GM12872 (cell line): ENCODE results near the gene TCEAL3.

ENCODE experiments used
- TF ChIP-seq, protein P1 (sequence below): IDR thresholded peaks from 3 replicates; pipeline ENCODE4 v1.5.1; 2011; ENCODE audit warnings: low read depth, mild to moderate bottlenecking, low read length, moderate library complexity; ENCODE audit not compliant: insufficient read depth

The TCEAL3 gene

DNA sequence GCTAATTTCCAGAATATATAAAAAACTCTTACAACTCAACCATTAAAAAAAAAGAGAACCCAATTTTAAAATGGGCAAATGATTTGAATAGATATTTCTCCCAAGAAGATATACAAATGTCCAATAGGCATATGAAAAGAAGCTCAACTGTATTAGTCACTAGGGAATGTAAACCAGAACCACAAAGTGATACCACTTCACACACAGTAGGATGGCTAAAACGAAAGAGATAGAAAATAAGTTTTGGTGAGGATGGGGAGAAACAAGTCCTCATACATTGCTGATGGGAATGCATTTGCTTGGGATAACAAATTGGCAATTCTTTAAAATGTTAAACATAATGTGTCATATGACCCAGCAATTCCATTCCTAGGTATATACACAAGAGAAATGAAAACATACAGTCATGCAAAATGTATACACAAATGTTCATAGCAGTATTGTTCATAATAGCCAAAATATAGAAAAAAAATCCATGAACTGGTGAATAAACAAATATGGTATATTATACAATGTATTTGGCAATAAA, 5.7 kb downstream of the TCEAL3 start:
- TF ChIP-seq, protein P1, sequence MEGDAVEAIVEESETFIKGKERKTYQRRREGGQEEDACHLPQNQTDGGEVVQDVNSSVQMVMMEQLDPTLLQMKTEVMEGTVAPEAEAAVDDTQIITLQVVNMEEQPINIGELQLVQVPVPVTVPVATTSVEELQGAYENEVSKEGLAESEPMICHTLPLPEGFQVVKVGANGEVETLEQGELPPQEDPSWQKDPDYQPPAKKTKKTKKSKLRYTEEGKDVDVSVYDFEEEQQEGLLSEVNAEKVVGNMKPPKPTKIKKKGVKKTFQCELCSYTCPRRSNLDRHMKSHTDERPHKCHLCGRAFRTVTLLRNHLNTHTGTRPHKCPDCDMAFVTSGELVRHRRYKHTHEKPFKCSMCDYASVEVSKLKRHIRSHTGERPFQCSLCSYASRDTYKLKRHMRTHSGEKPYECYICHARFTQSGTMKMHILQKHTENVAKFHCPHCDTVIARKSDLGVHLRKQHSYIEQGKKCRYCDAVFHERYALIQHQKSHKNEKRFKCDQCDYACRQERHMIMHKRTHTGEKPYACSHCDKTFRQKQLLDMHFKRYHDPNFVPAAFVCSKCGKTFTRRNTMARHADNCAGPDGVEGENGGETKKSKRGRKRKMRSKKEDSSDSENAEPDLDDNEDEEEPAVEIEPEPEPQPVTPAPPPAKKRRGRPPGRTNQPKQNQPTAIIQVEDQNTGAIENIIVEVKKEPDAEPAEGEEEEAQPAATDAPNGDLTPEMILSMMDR, result no peak

DNA sequence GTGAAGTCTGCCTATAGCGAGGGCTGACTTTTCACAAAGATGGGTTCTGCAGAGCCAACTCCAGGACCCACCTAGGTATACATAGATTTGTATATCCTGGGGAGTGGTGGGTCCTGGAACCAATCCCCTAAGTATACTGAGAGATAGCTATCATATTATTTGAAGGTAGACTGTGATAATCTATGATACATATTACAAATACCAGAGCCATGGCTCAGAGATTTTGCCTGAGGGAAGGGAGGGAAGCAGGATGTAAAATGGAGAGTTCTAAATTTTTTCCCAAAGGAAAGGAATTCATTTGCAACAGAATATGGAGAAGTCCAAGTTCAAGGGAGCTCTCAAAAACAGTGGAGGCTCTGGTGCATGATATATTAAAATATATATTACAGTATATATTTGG, 7.2 kb downstream of the TCEAL3 start:
- TF ChIP-seq, protein P1, result no peak

- TF ChIP-seq, protein P1, result no peak
Observed at GRCh38 chrX:103615781-103616371, 8.1 kb downstream of the TCEAL3 start.

DNA sequence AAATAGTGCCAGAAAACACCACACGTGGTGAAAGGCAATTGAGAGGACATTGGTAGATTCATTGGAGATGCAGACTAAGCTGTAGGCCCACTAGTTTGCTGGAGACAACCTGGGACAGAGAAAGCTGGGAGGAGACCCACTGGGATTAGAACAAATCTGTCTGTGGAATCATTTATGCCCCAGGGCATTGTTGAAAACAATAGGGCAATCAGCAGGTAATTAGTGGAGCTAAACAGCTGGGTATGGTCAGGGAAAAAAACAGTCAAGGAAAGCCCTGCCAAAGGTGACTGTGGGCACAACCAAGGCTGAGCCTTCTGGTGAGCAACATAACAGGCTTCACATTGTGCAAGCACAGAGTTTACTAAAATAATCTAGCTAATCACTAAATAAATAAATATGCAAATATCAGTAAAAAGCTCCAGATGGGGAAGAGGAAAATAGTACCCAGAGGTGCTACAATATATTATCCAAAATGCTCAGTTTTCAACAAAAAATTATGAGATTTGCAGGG, 9.0 kb downstream of the TCEAL3 start:
- TF ChIP-seq, protein P1, result no peak

DNA sequence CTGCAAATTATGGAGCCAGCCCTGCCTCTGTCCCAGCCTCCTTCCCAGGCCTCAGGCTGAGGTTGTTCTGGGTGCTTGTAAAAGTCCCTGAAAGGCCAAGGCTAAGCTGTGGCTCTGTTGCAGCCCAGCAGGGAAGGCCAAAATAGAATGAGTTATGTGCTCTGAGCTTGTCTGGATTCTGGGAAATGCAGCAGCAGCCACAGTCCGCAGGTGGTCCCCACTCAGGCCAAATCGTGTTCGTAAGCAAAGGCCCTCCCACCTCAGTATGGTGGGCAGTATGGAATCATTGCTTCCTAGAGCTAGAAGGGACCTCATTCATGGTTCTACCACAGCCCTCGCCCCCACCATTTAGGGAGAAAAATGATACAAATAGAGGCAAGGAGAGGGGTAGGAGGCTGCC, 16.3 kb downstream of the TCEAL3 start:
- TF ChIP-seq, protein P1, result no peak

- TF ChIP-seq, protein P1, result no peak
Observed at GRCh38 chrX:103626855-103627254, 19.1 kb downstream of the TCEAL3 start.

GRCh38 chrX:103628386-103629317, 20.9 kb downstream of the TCEAL3 start, which contains the start of gene TCEAL1:
Gene TCEAL1, plus strand, starts transcription at chrX:103628975. Its CDS starts 942 bp downstream, at chrX:103629917.
- TF ChIP-seq, protein P1, result no peak
